ENCODE results near the gene PHKB. TPM values are rescaled to one million over a fixed set of nuclear protein-coding genes. Genes with fewer than 3 reads are reported as not detected.
"Not testable (repeated sequence)": the region's sequence is repeated elsewhere in the genome, so short reads cannot be mapped to it uniquely, and the experiment has no call there.

PHKB gene
- total RNA-seq, 1 donor from 2014 or later = 47.9 TPM

DNA sequence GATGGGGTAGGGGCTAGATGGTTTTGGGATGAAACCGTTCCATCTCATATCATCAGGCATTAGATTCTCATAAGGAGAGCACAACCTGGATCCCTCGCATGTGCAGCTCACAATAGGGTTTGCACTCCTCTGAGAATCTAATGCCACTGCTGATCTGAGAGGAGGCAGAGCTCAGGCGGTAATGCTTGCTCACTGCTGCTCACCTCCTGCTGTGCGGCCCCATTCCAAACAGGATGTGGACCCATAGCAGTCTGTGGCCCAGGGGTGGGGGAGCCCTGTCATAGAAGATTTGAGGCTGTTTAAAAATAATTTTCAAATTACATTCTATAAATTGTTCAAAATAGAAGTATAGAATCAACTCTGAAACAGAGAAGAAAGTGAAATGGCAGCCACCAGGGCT lies 50.8 kb downstream of the PHKB start:
- no peak for ATAC-seq

DNA sequence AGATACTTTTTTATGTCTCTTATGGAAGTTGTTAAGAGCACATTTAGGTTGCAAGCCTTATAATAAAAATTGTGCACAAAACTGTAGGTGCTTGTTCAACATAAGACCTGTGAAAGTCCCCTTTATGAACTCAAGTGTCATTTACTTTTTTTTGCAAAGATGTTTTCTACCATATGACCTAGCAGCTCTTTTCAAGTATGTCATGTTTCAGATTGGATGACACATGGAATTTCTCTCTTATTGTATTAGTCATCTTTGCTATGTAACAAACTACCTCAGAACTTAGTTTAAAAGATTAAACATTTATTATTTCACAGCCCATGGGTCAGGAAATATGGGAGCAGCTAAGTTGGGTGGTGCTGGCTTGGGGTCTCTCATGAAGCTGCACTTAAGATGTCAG lies 57.9 kb downstream of the PHKB start:
- ATAC-seq = no peak

DNA sequence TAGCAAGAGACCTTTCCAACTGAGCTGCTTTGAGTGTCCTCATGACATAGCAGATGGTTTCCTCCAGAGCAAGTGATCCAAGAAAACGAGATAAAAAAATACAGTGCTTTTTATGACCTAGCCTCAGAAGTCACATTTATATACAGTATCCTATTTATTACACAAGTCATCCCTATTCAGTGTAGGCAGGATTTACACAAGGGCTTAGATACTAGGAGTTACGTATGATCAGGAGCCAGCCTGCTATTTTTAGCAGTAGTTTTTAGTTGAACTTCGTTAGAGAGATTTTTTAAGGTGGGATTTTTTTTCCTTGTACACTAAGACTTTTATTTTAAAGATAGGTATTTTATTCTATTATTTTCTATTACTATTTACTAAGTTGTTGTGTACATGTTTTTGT lies 58.4 kb downstream of the PHKB start:
- no peak for ATAC-seq

DNA sequence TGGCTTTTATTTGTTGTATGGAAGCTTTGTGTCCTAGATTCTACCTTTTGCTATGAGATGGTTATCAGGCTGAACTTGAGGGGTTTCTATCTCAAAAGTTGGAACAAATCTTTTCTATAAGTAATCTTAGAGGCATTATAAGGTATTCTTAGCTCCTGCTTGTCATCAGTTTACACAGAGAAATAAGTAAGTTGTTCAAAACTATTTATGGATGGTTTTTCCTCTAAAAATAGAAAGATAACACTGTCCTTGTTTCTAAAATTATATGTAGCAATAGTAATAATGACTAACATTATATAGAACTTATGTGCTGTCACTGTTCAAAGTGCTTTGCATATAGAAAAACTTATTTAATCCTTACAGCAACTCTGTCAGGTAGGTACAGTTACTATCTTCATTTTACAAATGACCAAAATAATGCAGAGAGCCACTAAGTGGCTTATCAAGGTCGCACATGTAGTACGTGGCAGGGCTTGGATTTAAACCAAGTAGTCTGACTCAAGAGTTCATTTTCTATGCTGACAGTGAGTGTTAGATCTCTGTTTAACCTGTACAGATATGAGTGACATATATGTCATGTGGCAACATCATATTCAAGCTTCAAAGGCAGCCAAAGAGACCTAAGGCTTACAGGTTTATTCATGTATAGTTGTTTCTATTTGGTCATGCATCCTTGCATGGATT lies 59.0 kb downstream of the PHKB start:
- ATAC-seq = peak; percentile 81

DNA sequence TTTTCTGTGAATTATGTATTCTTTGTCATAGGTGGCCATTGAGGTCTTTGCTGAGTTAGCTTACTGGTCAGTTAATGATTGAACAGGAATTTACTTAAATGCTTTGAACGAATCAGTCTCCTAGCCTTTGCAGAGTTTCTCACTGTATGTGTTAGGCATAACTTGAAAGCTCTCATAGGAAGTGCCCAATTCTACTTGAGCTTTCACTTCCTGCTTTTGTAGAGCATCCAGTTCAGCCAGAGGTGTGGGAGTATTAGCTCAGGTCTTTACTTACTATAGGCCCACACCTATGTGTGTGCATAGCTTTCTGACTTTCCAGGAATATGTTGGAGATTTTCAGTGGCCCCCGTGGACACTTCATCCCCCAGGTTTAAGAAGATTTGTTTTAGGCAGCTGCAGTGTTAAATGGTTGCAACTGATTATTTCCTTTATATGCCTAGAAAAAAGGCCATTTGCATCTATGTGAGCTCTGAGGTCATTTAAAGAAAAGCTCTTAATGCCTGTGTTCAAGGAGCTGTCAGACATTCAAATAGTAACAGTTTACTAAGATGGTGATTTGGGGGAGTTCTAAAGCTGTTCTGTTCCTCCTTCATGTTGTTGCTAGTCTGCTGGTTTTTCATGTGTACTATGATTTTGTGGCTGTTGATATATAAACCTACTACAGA lies 62.3 kb downstream of the PHKB start:
- peak; percentile 80 for ATAC-seq

DNA sequence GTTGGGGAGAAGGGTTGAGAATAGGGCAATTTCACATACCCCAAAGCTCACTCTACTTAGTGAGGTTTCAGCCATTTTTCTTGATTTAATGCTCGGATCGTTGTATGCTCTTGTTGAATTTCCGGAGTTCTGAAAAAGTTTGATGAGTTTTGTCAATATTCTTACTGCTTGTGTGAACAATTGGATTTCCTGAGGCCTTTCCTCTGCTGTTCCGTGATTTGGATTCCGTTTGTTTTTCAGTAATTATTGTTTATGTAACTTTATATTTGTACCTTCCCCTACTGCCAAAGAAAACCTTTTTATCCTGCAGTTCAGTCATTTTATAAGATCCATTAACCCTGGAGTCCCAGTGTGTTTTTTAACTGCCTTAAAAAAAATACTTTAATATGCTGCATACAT lies 62.9 kb downstream of the PHKB start:
- ATAC-seq = no peak

DNA sequence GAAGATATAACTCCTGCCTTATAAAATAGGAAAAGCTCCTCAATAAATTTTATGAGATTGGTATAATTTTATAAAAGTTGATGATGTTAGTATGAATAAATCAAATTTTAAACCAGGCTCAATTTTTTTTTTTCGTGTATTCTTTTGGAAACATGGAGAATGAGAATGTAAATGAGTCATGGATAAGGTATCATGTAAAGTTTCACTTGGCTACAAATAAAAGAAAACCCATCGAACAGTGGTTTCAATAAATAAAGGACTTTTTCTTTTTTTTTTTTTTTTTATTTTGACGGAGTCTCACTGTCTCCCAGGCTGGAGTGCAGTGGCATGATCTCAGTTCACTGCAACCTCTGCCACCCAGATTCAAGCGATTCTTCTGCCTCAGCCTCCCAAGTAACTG lies 67.3 kb downstream of the PHKB start:
- no peak for ATAC-seq

DNA sequence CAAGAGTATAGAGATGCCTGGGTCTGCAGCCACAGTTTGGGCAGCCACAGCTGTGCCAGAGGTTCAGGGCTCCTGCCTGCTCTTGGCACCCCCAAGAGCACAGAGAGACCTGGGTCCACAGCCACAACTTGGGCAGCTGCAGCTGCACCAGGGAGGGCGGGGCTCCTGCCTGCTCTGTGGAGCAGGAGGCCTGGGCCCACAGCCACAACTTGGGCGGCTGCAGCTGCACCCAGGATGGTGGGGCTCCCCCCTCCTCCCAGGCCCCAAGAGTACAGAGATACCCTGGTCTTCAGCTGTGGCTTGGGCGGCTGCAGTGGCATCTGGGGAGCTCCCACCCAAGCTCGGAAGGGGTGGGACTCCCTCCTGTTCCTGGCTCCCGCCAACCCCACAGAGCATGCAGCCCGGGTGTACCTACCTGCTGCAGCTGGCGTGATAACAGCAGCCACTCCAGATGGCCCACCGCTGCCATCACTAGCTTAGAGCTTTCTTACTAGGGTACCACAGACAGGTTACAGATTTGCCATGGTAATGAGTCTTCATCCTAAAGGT lies 72.7 kb downstream of the PHKB start:
- no peak for ATAC-seq

DNA sequence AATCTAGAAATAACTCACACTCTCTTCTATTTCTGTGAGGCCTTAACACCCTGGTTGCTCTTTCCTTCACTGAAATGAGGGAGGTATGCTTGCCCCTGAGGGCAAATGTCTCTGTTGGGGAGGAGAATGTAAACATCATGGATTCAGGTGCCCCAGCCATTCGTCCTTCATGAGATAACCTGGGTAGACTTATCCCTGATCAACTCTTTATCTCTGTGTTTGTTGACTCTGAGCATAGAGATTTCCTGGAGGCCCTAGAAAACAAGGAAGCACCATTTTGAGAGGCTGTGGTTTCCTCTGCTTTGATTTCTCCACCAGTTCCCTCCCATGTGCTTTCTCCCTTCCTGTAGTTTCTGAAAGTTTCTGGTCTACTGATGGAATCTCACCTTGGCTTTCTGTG lies 77.3 kb downstream of the PHKB start:
- ATAC-seq = no peak

DNA sequence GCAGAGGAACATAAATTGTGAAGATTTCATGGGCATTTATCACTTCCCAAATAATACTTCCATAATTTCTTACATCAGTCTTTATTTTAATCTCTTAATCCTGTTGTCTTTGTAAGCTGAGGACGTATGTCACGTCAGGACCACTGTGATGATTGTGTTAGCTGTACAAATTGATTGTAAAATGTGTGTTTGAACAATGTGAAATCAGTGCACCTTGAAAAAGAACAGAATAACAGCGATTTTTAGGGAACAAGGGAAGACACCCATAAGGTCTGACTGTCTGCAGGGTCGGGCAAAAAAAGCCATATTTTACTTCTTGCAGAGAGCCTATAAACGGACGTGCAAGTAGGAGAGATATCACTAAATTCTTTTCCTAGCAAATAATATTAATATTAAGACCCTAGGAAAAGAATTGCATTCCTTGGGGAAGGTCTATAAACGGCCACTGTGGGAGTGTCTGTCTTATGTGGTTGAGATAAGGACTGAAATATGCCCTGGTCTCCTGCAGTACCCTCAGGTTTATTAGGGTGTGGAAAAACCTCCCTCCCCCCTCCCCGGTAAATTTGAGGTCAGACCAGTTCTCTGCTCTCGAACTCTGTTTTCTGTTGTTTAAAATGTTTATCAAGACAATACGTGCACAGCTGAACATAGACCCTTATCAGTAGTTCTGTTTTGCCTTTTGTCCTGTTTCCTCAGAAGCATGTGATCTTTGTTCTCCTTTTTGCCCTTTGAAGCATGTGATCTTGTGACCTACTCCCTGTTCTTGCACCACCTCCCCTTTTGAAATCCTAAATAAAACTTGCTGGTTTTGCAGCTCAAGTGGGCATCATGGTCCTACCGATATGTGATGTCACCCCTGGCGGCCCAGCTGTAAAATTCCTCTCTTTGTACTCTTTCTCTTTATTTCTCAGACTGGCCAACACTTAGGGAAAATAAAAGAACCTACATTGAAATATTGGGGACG lies 78.9 kb downstream of the PHKB start:
- ATAC-seq = not testable (repeated sequence)

DNA sequence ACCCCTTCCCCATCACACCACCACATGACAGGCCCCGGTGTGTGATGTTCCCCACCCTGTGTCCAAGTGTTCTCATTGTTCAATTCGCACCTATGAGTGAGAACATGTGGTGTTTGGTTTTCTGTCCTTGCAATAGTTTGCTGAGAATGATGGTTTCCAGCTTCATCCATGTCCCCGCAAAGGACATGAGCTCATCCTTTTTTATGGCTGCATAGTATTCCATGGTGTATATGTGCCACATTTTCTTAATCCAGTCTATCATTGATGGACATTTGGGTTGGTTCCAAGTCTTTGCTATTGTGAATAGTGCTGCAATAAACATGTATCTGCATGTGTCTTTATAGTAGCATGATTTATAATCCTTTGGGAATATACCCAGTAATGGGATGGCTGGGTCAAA lies 80.0 kb downstream of the PHKB start:
- not testable (repeated sequence) for ATAC-seq

DNA sequence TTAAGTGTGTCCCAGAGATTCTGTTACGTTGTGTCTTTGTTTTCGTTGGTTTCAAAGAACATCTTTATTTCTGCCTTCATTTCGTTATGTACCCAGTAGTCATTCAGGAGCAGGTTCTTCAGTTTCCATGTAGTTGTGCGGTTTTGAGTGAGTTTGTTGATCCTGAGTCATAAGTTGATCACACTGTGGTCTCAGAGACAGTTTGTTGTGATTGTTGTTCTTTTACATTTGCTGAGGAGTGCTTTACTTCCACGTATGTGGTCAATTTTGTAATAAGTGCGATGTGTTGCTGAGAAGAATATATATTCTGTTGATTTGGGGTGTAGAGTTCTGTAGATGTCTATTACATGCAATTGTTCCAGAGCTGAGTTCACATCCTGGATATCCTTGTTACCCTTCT lies 83.1 kb downstream of the PHKB start:
- not testable (repeated sequence) for ATAC-seq

DNA sequence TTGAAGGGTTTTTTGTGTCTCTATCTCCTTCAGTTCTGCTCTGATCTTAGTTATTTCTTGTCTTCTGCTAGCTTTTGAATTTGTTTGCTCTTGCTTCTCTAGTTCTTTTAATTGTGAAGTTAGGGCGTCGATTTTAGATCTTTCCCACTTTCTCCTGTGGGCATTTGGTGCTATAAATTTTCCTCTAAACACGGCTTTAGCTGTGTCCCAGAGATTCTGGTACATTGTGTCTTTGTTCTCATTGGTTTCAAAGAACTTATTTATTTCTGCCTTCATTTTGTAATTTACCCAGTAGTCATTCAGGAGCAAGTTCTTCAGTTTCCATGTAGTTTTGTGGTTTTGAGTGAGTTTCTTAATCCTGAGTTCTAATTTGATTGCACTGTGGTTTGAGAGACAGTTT lies 90.1 kb downstream of the PHKB start:
- ATAC-seq = not testable (repeated sequence)

DNA sequence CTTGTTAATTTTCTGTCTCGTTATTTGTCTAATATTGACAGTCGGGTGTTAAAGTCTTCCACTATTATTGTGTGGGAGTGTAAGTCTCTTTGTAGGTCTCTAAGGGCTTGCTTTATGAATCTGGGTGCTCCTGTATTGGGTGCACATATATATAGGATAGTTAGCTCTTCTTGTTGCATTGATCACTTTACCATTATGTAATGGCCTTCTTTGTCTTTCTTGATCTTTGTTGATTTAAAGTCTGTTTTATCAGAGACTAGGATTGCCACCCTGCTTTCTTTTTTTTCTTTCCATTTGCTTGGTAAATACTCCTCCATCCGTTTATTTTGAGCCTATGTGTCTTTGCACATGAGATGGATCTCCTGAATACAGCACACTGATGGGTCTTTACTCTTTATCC lies 90.6 kb downstream of the PHKB start:
- not testable (repeated sequence) for ATAC-seq

DNA sequence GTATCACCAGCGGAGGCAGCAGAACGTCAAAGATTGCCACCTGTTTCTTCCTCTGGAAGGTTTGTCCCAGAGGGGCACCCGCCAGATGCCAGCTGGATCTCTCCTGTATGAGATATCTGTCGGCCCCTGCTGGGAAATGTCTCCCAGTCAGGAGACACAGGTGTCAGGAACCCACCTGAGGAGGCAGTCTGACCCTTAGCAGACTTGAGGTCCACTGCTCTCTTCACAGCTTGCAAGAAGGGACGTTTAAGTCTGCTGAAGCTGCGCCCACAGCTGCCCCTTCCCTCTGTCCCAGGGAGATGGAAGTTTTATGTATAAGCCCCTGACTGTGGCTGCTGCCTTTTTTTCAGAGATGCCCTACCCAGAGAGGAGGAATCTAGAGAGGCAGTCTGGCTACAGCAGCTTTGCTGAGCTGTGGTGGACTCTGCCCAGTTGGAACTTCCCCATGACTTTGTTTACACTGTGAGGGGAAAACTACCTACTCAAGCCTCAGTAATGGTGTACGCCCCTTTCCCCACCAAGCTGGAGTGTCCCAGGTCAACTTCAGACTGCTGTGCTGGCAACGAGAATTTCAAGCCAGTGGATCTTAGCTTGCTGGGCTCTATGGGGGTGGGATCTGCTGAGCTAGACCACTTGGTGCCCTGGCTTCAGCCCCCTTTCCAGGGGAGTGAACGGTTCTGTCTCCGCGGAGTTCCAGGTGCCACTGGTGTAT lies 92.9 kb downstream of the PHKB start:
- ATAC-seq = no peak

DNA sequence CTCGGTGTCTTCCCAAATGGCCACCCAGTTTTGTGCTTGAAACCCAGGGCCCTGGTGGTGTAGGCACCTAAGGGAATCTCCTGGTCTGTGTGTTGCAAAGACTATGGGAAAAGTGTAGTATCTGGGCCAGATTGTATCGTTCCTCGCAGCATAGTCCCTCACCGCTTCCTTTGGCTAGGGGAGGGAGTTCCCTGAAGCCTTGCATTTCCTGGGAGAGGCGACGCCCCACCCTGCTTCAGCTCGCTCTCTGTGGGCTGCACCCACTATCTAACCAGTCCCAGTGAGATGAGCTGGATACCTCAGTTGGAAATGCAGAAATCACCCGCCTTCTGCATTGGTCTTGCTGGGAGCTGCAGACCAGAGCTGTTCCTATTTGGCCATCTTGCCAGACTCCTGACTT lies 93.5 kb downstream of the PHKB start:
- ATAC-seq = not testable (repeated sequence)

DNA sequence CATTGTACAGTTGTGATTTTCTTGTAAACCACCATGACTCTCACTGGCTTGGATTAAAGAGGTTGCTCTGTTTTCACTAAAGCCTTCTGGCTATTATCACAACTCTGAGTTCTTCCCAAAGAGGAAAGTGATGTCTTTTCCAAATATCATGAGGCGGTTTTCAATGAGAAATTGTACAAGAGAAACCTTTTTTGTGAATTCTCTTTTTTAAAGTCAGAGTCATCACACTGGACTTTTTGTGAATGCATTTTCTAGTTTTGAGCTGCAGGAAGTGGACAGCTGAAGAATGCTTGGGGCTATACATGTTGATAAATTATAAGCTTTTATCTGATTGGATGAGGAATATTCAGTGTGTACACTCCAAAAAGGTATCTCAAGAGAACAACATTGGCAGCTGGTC lies 100.2 kb downstream of the PHKB start:
- no peak for ATAC-seq

DNA sequence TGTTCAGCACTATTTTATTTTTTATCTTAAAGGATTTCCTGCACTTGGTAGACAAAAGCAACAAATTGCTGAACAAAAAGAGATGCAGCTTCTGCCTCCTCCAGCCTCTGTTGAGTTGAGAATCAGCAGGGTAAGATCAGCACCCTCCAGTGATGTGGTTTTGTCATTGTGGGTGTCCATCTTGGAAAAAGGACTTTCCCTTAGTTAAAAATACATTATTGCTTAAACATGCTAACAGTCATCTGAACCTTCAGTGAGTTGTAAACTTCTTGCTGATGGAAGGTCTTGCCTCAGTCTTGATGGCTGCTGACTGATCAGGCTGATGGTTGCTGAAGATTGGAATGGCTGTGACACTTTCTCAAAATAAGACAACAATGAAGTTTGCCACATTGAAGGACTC lies 101.2 kb downstream of the PHKB start:
- no peak for ATAC-seq

DNA sequence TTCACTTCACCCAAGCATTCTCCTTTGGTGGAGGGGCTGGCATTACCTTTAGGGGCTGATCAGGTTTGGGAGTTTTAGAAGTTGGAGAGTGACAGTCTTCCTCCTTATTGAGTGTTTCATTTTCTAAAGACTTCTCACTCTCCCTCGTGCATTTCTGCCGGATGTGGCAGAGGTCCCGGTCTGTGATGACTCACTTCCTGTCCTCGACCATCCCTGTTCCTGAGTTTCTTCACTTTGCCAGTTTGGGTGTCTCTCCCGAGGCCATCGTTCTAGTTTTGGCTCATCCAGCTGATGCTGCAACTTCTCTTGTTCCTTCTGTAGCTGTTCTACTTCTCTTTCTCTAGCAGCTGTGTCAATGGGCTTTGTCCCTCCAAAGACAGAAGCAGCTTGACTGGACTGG lies 104.3 kb downstream of the PHKB start:
- ATAC-seq = peak; percentile 56

DNA sequence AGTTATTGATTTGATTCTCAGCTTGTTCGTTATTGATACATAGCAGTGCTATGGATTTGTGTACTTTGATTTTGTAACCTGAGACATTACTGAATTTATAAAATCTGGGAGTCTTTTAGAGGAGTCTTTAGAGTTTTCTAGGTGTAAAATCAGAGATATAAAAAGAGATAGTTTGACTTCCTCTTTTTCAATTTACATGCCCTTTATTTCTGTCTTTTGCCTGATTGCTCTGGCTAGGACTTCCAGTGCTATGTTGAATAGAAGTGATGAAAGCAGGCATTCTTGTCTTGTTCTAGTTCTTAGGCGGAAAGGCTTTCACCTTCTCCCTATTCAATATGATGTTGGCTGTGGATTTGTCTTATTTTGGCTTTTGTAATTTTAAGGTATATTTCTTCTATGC lies 106.2 kb downstream of the PHKB start:
- no peak for ATAC-seq

DNA sequence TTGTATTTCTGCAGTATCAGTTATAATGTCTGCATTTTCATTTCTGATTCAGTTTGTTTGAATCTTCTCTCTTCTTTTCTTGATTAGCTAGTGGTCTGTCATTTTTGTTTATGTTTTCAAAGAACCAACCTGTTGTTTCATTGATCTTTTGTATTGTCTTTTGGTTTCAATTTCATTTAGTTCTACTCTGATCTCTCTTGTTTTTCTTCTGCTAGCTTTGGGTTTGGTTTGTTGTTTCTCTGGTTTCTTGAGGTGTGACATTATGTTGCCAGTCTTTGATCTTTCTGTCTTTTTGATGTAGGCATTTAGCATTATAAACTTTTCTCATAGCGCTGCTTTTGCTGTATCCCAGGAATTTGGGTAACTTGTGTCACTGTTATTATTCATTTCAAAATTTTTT lies 107.2 kb downstream of the PHKB start:
- ATAC-seq = no peak

DNA sequence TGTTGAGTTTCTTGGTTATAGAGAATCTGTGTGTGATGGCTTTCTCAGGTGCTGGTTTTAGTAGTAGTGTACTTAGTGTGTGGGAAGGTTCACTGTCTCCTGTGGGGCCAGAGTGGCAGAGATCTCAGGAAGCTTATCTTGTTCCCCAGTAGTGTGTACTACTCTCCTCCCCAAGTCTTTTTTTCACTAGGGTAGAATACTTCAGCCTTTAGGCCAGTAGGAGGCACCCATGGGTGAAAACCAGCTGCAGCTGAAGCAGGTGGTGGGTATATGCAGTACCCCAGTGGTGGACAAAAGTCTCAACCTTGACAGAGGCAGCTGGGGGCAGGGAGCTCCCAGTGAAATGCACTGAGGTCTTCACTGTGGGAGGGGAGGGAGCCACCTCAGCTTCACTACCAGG lies 109.9 kb downstream of the PHKB start:
- no peak for ATAC-seq

DNA sequence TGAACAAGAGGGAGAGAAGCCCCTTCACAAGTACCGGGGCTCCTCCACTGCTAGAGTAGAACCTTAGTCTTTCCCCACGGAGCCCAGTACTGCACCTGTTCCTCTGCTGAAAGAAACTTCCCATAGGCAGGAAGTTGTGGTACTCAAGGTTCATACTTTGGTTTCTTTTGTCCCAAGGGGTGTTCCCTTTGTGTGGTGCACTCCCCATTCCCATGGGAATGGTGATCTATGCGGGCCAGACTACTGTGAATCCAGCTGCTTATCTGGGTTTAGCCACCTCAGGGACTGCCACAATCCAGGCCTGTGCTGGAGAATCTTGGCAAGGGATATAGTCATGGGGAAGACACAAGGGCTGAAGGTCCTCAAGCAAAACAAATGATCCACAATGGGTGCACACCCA lies 110.6 kb downstream of the PHKB start:
- no peak for ATAC-seq
